NCI-H1930 (cell line): ENCODE measurements around the gene ARHGEF3.
"Not testable (repeated sequence)": the region's sequence is repeated elsewhere in the genome, so short reads cannot be mapped to it uniquely, and the experiment has no call there.

Experiments used
- DNase-seq, 2 experiments: peaks; one replicate each; lab custom pipeline; 2025; lab: John Stamatoyannopoulos, UW

Gene ARHGEF3

GRCh38 chr3:56771376-56771775 lies 30.4 kb downstream of the ARHGEF3 start:
- DNase-seq = no peak

- no peak for DNase-seq
Observed at GRCh38 chr3:56769116-56769707, 32.5 kb downstream of the ARHGEF3 start.

- DNase-seq = no peak
Observed at GRCh38 chr3:56764904-56765547, 36.7 kb downstream of the ARHGEF3 start.

GRCh38 chr3:56764184-56764583 lies 37.6 kb downstream of the ARHGEF3 start:
- DNase-seq = no peak

- DNase-seq = no peak
Observed at GRCh38 chr3:56763233-56763632, 38.5 kb downstream of the ARHGEF3 start.

- DNase-seq = no peak
Observed at GRCh38 chr3:56762718-56763117, 39.0 kb downstream of the ARHGEF3 start.

GRCh38 chr3:56761887-56762651 lies 39.7 kb downstream of the ARHGEF3 start:
- DNase-seq = no peak

- no peak for DNase-seq
Observed at GRCh38 chr3:56761023-56761422, 40.7 kb downstream of the ARHGEF3 start.

GRCh38 chr3:56759532-56759931 lies 42.2 kb downstream of the ARHGEF3 start:
- DNase-seq = no peak

- no peak for DNase-seq
Observed at GRCh38 chr3:56758539-56758981, 43.2 kb downstream of the ARHGEF3 start.

GRCh38 chr3:56758042-56758441 lies 43.7 kb downstream of the ARHGEF3 start:
- not testable (repeated sequence) for DNase-seq

GRCh38 chr3:56754741-56755417 lies 46.9 kb downstream of the ARHGEF3 start:
- DNase-seq = no peak

GRCh38 chr3:56753206-56753820 lies 48.4 kb downstream of the ARHGEF3 start:
- no peak for DNase-seq

GRCh38 chr3:56751056-56751707 lies 50.6 kb downstream of the ARHGEF3 start:
- DNase-seq = no peak

GRCh38 chr3:56748663-56749231 lies 53.0 kb downstream of the ARHGEF3 start:
- no peak for DNase-seq

GRCh38 chr3:56747150-56747549 lies 54.6 kb downstream of the ARHGEF3 start:
- DNase-seq = no peak

GRCh38 chr3:56744016-56744415 lies 57.7 kb downstream of the ARHGEF3 start:
- DNase-seq = no peak

GRCh38 chr3:56742887-56743286 lies 58.9 kb downstream of the ARHGEF3 start:
- DNase-seq = no peak

- no peak for DNase-seq
Observed at GRCh38 chr3:56739036-56739435, 62.7 kb downstream of the ARHGEF3 start.

GRCh38 chr3:56737006-56737405 lies 64.7 kb downstream of the ARHGEF3 start:
- DNase-seq = no peak

- DNase-seq = no peak
Observed at GRCh38 chr3:56732109-56732508, 69.6 kb downstream of the ARHGEF3 start.
